ENCODE results near the gene RNF123.

RNF123 gene

DNA sequence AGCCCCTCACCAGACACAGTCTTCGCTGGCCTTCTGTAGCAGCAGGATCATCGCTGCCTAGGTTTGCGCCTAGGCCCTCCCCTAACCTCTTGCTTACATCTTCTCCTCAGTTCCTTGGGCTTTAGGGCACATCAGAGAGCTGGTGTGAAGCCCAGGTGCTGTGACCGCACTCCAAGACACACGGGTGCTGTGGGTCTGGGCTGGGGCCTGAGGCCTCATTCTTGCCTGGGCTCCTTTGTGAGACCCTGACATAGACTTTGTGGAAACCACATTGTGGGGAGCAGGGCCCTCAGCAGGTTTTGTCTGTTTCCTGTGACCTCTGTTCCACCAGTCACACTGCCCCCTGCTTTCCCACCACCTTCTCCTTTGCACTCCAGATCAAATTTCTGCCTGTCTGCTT lies 22.1 kb downstream of the RNF123 start:
- TF ChIP-seq FOXP2 (optimal IDR thresholded peaks at IDR 0.05; ENCODE audit: borderline replicate concordance, extremely low read depth, extremely low read length, insufficient read depth) (no peak), SIN3A (IDR thresholded peaks at IDR 0.05; ENCODE audit: borderline replicate concordance, insufficient read depth, low read length) (no peak), POLR2AphosphoS5 (IDR thresholded peaks at IDR 0.05; ENCODE audit: low read depth, low read length) (no peak), TAF1 (IDR thresholded peaks at IDR 0.05; ENCODE audit: borderline replicate concordance, insufficient read depth, low read length) (no peak)
- TF ChIP-seq, protein P1, sequence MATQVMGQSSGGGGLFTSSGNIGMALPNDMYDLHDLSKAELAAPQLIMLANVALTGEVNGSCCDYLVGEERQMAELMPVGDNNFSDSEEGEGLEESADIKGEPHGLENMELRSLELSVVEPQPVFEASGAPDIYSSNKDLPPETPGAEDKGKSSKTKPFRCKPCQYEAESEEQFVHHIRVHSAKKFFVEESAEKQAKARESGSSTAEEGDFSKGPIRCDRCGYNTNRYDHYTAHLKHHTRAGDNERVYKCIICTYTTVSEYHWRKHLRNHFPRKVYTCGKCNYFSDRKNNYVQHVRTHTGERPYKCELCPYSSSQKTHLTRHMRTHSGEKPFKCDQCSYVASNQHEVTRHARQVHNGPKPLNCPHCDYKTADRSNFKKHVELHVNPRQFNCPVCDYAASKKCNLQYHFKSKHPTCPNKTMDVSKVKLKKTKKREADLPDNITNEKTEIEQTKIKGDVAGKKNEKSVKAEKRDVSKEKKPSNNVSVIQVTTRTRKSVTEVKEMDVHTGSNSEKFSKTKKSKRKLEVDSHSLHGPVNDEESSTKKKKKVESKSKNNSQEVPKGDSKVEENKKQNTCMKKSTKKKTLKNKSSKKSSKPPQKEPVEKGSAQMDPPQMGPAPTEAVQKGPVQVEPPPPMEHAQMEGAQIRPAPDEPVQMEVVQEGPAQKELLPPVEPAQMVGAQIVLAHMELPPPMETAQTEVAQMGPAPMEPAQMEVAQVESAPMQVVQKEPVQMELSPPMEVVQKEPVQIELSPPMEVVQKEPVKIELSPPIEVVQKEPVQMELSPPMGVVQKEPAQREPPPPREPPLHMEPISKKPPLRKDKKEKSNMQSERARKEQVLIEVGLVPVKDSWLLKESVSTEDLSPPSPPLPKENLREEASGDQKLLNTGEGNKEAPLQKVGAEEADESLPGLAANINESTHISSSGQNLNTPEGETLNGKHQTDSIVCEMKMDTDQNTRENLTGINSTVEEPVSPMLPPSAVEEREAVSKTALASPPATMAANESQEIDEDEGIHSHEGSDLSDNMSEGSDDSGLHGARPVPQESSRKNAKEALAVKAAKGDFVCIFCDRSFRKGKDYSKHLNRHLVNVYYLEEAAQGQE (IDR thresholded peaks at IDR 0.05; ENCODE audit: insufficient read depth in 1 of 2, low read depth in 2 of 2, low read length in 2 of 2): no peak

DNA sequence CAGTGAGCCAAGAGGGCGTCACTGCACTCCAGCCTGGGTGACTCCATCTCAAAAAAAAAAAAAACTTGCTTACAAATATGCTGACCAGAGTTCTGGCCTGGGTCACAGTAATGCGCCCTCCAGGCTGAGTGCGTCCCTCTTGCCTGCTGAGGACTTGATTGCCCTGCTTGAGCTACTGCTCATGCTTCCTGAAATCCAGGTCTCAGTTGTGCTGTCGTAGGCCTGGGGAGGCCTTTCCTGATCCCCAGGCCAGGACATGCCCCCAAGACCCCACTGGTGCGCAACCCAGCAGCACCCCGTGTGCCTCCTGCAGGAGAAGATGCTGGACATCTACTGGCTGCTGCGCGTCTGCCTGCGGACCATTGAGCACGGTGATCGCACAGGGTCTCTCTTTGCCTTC lies 22.8 kb downstream of the RNF123 start:
- TF ChIP-seq POLR2AphosphoS5 (IDR thresholded peaks at IDR 0.05; ENCODE audit: low read depth, low read length) (no peak), TAF1 (IDR thresholded peaks at IDR 0.05; ENCODE audit: borderline replicate concordance, insufficient read depth, low read length) (no peak), SIN3A (IDR thresholded peaks at IDR 0.05; ENCODE audit: borderline replicate concordance, insufficient read depth, low read length) (no peak), FOXP2 (optimal IDR thresholded peaks at IDR 0.05; ENCODE audit: borderline replicate concordance, extremely low read depth, extremely low read length, insufficient read depth) (no peak)
- TF ChIP-seq, protein P1 (IDR thresholded peaks at IDR 0.05; ENCODE audit: insufficient read depth in 1 of 2, low read depth in 2 of 2, low read length in 2 of 2): no peak

DNA sequence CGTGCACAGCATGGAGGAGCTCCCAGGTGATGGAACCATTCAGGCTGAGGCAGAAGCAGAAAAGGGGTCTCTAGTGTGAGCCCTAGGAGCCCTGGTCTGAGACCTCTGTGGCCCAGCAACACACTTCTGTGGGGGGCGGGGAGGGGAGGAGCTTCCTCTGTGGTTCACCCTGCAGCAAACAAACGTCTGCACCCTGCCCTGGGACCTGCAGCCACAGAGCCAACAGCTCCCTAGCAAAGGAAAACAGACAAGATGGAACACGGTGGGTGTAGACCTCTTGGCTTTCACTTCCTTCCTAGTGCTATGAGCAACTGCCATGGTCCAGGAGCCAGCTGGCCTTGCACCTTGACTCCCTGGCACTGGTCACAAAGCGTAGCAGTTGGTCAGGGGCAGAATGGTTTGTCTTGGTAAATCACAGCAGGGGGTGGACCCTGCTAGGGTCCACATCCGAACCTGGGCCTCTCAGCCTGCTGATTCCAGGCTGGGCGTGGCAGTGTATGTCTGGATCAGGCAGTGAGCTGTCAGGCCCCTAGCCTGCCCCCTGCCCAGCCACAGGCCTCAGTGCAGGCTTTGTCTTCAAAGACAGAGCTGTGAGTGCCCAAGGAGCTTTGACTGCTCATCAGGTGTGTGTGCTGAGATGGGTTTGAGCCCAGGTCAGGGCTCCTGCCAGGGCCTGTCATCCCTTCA lies 23.4 kb downstream of the RNF123 start:
- TF ChIP-seq, protein P1 (IDR thresholded peaks at IDR 0.05; ENCODE audit: insufficient read depth in 1 of 2, low read depth in 2 of 2, low read length in 2 of 2): no peak
- TF ChIP-seq SIN3A (IDR thresholded peaks at IDR 0.05; ENCODE audit: borderline replicate concordance, insufficient read depth, low read length): no peak
- no peak for TF ChIP-seq FOXP2 (optimal IDR thresholded peaks at IDR 0.05; ENCODE audit: borderline replicate concordance, extremely low read depth, extremely low read length, insufficient read depth)
- TF ChIP-seq TAF1 (IDR thresholded peaks at IDR 0.05; ENCODE audit: borderline replicate concordance, insufficient read depth, low read length): no peak
- no peak for TF ChIP-seq POLR2AphosphoS5 (IDR thresholded peaks at IDR 0.05; ENCODE audit: low read depth, low read length)

DNA sequence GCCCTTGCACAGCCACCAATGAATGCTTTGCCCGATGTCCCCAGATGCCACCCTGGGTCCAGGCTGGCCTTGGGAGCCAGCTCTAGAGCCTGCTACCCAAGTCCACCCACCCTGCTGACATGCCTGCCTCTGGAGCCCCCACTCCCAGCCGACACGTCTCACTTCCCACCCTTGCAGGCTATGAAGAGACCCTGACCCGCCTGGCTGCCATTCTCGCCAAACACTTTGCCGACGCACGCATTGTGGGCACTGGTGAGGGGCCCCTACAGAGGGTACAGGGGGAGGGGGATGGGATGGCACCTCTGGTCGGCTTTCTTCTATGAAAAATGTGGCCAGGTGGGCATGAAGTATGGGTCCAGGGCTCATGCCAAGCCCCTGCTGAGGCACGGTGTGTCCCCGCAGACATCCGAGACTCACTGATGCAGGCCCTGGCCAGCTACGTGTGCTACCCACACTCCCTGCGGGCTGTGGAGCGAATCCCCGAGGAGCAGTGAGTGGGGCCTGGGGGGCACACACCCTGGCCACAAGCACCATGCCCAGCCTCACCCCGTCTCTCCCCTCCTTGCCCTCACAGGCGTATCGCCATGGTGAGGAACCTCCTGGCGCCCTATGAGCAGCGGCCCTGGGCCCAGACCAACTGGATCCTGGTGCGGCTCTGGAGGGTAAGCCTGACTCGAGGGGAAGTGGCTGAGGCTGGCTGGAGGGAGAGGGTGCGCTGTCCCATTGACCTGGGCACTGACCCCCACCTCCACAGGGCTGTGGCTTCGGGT lies 24.2 kb downstream of the RNF123 start:
- TF ChIP-seq, protein P1 (IDR thresholded peaks at IDR 0.05; ENCODE audit: insufficient read depth in 1 of 2, low read depth in 2 of 2, low read length in 2 of 2): no peak
- TF ChIP-seq FOXP2 (optimal IDR thresholded peaks at IDR 0.05; ENCODE audit: borderline replicate concordance, extremely low read depth, extremely low read length, insufficient read depth): no peak
- TF ChIP-seq TAF1 (IDR thresholded peaks at IDR 0.05; ENCODE audit: borderline replicate concordance, insufficient read depth, low read length): no peak
- no peak for TF ChIP-seq POLR2AphosphoS5 (IDR thresholded peaks at IDR 0.05; ENCODE audit: low read depth, low read length)
- no peak for TF ChIP-seq SIN3A (IDR thresholded peaks at IDR 0.05; ENCODE audit: borderline replicate concordance, insufficient read depth, low read length)

Data from PFSK-1 (cell line).